Activated T-cell treated with anti-CD3 and anti-CD28 coated beads for 48 hours (primary cell): ENCODE measurements around the gene GHR.
"Not testable (repeated sequence)": the region's sequence is repeated elsewhere in the genome, so short reads cannot be mapped to it uniquely, and the experiment has no call there.

Source experiments
- DNase-seq: peaks from one replicate; pipeline ENCODE4 v3.0.0-alpha.2; 2020; ENCODE audit warnings: low read depth

GHR gene

GRCh38 chr5:42645138-42645537, 221.9 kb downstream of the GHR start:
- DNase-seq = no peak

- DNase-seq = no peak
Observed at GRCh38 chr5:42648036-42648435, 224.8 kb downstream of the GHR start.

GRCh38 chr5:42648915-42649314, 225.7 kb downstream of the GHR start:
- DNase-seq = no peak

GRCh38 chr5:42650084-42650483, 226.8 kb downstream of the GHR start:
- DNase-seq = no peak

GRCh38 chr5:42653705-42654104, 230.5 kb downstream of the GHR start:
- no peak for DNase-seq

- no peak for DNase-seq
Observed at GRCh38 chr5:42654645-42655044, 231.4 kb downstream of the GHR start.

GRCh38 chr5:42655982-42656650, 232.9 kb downstream of the GHR start:
- DNase-seq = no peak

- DNase-seq = no peak
Observed at GRCh38 chr5:42656651-42657015, 233.4 kb downstream of the GHR start.

GRCh38 chr5:42659869-42660268, 236.6 kb downstream of the GHR start:
- not testable (repeated sequence) for DNase-seq

GRCh38 chr5:42665857-42666256, 242.6 kb downstream of the GHR start:
- DNase-seq = no peak

- DNase-seq = no peak
Observed at GRCh38 chr5:42666869-42667268, 243.6 kb downstream of the GHR start.

- no peak for DNase-seq
Observed at GRCh38 chr5:42668254-42668653, 245.0 kb downstream of the GHR start.

GRCh38 chr5:42672925-42673324, 249.7 kb downstream of the GHR start:
- no peak for DNase-seq

- no peak for DNase-seq
Observed at GRCh38 chr5:42675602-42676001, 252.4 kb downstream of the GHR start.

GRCh38 chr5:42676362-42676761, 253.1 kb downstream of the GHR start:
- DNase-seq = no peak

GRCh38 chr5:42677156-42677842, 254.1 kb downstream of the GHR start:
- no peak for DNase-seq

- DNase-seq = no peak
Observed at GRCh38 chr5:42680046-42680445, 256.8 kb downstream of the GHR start.

GRCh38 chr5:42685078-42685477, 261.8 kb downstream of the GHR start:
- not testable (repeated sequence) for DNase-seq

- DNase-seq = no peak
Observed at GRCh38 chr5:42689391-42689790, 266.2 kb downstream of the GHR start.

- DNase-seq = no peak
Observed at GRCh38 chr5:42691413-42691937, 268.2 kb downstream of the GHR start.

- DNase-seq = no peak
Observed at GRCh38 chr5:42701351-42702059, 278.3 kb downstream of the GHR start.

GRCh38 chr5:42703238-42703637, 280.0 kb downstream of the GHR start:
- no peak for DNase-seq

- no peak for DNase-seq
Observed at GRCh38 chr5:42715785-42716184, 292.5 kb downstream of the GHR start.
